SH-SY5Y (cell line): ENCODE measurements around the gene GADD45A.

Experiments used
- GATA2 ChIP-seq: IDR thresholded peaks from 2 replicates; pipeline ENCODE4 v1.6.1; 2011; ENCODE audit warnings: mild to moderate bottlenecking, low read depth, low read length
- GATA3 ChIP-seq: IDR thresholded peaks from 2 replicates; pipeline ENCODE4 v1.6.1; 2011; ENCODE audit warnings: low read depth, mild to moderate bottlenecking, low read length, moderate library complexity

DNA sequence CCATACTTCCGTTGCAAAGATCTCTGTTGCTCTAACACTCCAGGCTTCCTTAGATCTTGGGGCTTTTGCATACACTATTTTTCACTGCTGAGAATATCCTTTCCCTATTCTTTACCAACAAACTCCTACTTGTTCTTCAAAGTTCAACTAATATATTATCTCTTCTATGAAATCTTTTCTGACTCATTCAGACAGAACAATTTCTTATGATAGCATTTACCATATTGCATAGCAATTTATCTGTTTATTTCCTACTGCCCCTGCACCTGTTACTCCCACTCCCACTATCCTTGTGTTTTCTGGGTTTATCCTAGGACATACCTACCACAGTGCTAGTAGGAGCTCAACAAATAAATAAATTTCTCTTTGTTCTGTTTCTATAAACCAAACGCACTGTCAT is 11.0 kb downstream of the GADD45A start:
- no peak for TF ChIP-seq GATA2
- no peak for TF ChIP-seq GATA3
